ENCODE measurements around the gene HAUS7.

DNA sequence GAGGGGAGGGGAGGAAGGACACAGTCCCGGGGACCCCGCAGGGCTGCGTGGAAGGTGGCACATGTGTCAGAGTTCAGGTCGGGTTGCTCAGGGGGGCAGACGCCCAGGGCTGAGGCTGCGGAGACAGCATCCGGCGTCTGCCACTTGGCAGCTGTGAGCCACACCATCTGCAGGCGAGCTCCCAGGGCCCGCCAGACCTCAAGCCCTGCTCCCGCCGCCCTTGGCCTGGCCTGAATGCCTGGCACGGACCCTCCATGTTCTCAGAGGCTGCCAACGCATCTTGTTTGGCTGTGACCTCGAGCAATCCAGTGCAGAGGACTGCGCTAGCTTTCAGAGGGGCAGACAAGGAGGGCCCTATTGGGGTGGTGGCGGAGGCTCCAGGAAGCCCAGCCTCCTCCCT lies 29.5 kb upstream of the HAUS7 start:
- TF ChIP-seq EZH2phosphoT487 (IDR thresholded peaks at IDR 0.05; ENCODE audit: unreplicated experiment) (no peak), POLR2AphosphoS5 (IDR thresholded peaks at IDR 0.05; ENCODE audit: low read depth) (no peak)

Measured in GM23338 (cell line).